Astrocyte of the spinal cord (primary cell): ENCODE measurements around the gene STOML2.
A peak's percentile ranks its signal among the peaks of the same experiment; 100 is the strongest.

ENCODE experiments used
- DNase-seq: peaks from one replicate; pipeline ENCODE4 v3.0.0; 2011; ENCODE audit warnings: low read depth, low spot score
- H3K4me3 ChIP-seq: 2 replicates; pipeline ENCODE4 v1.5.1; 2011; ENCODE audit warnings: low read depth, mild to moderate bottlenecking, low read length, moderate library complexity
- in situ Hi-C: cut with HindIII; loops from 2 replicates; pipeline ENCODE4 v1.10.0; 2017; ENCODE audit warnings: low sequenced_read_pairs
- TF ChIP-seq, protein P1 (sequence below): IDR thresholded peaks from 2 replicates; pipeline ENCODE4 v1.5.1; 2012; ENCODE audit warnings: low read depth, mild to moderate bottlenecking, low read length, inconsistent platforms

Gene STOML2

DNA sequence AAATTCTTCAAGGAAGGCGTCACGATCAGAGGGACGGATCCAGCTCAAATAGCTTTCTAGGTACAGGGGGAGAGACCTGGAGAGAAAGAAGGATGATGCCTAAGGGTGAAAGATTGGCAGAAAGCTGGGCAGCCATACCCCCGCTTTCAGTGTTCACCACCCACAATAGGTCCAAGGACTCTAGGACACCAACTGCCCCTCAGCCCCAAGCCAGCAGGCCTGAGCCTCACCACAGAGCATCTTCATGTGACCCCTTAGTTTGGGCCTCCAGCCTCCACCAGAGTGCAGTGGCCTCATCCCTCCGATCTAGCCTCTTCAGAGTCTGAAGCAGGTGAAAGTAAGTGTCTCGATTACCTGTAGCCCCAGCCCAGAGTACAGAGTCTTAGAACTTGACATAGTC, 28.8 kb downstream of the STOML2 start:
- in situ Hi-C loops: no loop called here
- no peak overlapping the region for H3K4me3 ChIP-seq
- no peak for DNase-seq
- TF ChIP-seq, protein P1, sequence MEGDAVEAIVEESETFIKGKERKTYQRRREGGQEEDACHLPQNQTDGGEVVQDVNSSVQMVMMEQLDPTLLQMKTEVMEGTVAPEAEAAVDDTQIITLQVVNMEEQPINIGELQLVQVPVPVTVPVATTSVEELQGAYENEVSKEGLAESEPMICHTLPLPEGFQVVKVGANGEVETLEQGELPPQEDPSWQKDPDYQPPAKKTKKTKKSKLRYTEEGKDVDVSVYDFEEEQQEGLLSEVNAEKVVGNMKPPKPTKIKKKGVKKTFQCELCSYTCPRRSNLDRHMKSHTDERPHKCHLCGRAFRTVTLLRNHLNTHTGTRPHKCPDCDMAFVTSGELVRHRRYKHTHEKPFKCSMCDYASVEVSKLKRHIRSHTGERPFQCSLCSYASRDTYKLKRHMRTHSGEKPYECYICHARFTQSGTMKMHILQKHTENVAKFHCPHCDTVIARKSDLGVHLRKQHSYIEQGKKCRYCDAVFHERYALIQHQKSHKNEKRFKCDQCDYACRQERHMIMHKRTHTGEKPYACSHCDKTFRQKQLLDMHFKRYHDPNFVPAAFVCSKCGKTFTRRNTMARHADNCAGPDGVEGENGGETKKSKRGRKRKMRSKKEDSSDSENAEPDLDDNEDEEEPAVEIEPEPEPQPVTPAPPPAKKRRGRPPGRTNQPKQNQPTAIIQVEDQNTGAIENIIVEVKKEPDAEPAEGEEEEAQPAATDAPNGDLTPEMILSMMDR: no peak

- in situ Hi-C loops: no loop called here
- DNase-seq: no peak
- no peak overlapping the region for H3K4me3 ChIP-seq
- TF ChIP-seq, protein P1: no peak
These were observed 29.7 kb downstream of the STOML2 start for GRCh38 chr9:35073279-35073612.

GRCh38 chr9:35072461-35073278, 30.3 kb downstream of the STOML2 start, which contains the start of gene VCP:
Gene VCP (minus strand): TSS chr9:35072625. CDS start chr9:35072353, 272 bp downstream.
- TF ChIP-seq, protein P1: no peak
- H3K4me3 ChIP-seq: peak within 1 kb of the TSS; percentile 88
- in situ Hi-C loops: no loop called here
- DNase-seq: peak; percentile 99

DNA sequence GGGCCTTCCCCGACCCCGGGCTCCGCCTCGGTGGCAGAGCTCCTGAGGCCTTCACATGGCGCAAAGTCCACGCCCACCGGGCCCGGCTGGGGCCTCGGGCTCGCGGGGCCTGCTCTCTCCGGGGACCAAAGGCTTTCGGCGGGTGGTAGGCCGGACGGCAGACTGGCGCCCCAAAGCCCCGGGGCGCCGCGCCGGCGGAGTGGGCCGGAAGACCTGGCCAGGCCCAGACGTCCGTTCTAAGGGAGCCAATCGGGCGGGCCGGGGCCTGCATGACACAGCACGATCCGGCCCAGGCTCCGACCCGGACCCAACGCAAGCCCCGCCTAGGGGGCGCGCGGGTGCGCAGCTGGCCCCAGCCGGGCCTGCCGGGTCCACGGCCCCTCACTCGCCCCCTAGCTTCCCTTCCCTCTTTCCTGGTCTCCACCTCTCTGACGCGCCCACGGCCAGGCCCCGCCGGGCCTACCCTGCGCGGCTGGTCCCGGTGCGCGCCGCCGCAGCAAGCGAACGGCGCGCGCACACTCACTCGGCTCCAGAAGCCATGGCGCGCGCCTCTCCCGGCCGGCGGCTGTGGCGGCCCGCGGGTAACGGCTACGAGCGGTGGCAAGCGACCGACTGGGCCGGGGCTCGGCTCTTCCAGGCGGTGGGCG, 31.0 kb downstream of the STOML2 start:
- peak; percentile 82 for DNase-seq
- peak overlapping the region; percentile 88 for H3K4me3 ChIP-seq
- TF ChIP-seq, protein P1: peak; percentile 27
- in situ Hi-C loops: no loop called here

DNA sequence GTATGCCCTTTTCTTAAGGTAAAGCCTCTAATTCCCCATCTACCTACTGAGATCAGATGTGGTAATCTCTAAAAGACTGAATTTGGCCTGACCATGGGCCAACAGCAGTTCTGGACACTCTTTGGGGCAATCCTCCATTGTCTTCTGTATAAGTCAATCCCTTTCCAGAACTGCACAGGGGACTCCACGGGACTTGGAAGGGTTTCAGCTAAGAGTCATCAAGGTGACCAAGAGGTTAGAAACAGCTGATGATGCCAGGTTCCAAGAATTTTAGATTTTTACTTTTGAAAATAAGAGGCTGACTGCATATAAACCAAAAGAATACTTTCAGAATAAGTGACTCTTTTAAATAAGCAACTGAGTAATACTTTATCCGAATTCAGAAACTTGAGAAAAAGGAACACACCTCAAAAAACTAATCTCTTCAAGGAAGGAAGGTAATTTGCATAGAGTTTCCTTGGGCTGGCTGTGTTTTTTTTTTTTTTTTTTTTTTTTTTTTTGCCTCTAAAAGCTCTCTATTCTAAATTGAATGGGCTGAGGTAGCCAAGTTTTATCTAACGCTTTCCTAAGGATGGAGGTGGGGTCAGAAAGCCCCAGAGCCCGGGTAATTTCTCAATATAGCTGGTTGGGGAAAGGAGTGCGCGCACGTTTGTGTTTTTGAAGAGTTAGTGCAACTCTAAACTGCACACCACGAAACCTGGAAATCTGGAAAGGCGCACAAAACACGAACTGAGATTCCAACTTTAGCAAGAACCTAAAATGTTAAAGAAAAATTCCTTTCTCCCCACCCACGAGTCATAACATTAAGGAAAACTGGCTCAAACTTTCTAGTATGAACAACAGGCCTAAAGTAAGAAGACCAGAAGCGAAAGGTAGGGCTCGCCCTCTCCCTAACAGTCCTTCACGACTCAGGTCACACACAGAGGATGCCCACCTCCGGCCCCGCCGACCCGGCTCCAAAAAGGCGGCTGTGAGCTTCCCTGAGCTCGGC, 31.8 kb downstream of the STOML2 start:
- peak; percentile 50 for DNase-seq
- in situ Hi-C loops: no loop called here
- H3K4me3 ChIP-seq: peak overlapping the region; percentile 88
- TF ChIP-seq, protein P1: no peak

GRCh38 chr9:35069020-35069419, 33.9 kb downstream of the STOML2 start:
- TF ChIP-seq, protein P1: no peak
- H3K4me3 ChIP-seq: no peak overlapping the region
- no peak for DNase-seq
- in situ Hi-C loops: no loop called here
